Stimulated activated CD8-positive, alpha-beta memory T cell treated with anti-CD3 and anti-CD28 coated beads, Interleukin-4, amount 100 ng/mL, for 4 hours (primary cell): ENCODE measurements around the gene NDRG4.
"Not testable (repeated sequence)": the region's sequence is repeated elsewhere in the genome, so short reads cannot be mapped to it uniquely, and the experiment has no call there.

ENCODE experiments used
- DNase-seq, 2 donors: peaks; one replicate each; pipeline ENCODE4 v3.0.0-alpha.2; 2020; ENCODE audit warnings: low read depth in 2 of 2, low spot score in 1 of 2

NDRG4 gene

DNA sequence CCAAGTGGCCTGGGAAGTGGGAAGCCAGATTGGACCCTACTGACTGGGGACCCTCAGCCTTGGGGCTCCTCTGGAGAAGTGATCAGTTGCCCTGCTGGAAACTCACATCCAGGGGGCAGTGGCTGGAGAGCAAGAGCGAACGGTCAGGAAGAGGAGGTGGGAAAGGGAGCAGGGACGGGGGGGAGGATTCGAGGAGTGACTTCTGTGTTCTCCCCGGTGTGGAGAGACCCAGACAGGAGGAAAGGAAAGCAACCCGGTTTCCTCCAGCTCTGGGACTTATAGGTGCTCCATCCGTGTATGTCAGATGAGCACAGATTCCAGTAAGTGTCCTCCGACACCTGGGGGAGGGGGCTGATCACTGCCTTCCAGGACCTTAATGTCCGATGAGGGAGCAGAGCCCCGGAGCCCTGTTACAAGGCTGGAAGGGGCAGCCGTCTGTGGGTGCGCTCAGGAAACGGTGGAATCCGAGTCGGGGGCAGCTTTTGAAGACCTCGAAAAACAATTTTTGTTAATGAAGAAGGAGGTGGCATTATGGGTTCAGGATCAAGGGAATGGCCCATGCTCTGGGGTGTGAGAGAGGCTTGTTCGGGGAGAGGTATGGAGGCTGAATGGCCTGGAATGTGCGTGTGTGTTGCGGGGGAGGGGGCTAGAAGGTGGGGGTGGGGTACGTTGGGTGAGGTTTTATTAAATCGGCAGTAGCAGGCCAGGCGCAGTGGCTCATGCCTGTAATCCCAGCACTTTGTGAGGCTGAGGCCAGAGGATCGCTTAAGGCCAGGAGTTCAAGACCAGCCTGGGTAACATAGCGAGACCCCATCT, 34.8 kb upstream of the NDRG4 start:
- DNase-seq = no peak

DNA sequence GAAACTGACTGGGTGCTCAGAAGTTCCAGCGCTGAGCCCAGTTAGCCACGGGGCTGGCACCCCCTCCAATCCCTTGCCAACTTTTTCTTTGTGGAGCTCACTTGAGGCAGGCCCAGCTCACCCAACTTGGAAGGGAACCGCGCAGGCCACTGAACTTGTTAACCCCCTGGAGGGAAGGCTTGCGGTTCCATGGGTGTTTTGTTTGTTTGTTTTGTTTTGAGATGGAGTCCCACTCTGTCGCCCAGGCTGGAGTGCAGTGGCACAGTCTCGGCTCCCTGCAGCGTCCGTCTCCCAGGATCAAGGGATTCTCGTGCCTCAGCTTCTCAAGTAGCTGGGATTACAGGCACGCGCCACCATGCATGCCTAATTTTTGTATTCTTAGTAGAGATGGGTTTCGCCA, 34.1 kb upstream of the NDRG4 start:
- no peak for DNase-seq

DNA sequence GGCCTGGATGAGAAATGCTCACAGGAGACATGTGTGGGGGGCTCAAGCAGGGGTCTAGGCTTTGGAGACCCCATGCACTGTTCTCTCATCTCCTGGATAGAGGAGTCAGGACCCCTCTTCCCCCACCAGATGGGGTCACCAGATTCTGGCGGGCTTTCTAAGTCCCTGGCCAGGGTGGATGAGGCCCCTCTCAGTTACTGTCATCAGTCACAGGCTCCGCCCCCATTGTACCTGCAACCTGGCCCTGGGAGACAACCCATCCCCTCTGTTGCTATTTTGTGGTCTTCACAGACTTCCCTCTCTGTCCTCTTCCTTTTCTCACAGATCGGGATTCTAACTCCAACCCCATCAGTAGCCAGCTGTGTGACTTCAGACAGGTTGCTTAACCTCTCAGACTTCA, 33.5 kb upstream of the NDRG4 start:
- no peak for DNase-seq

DNA sequence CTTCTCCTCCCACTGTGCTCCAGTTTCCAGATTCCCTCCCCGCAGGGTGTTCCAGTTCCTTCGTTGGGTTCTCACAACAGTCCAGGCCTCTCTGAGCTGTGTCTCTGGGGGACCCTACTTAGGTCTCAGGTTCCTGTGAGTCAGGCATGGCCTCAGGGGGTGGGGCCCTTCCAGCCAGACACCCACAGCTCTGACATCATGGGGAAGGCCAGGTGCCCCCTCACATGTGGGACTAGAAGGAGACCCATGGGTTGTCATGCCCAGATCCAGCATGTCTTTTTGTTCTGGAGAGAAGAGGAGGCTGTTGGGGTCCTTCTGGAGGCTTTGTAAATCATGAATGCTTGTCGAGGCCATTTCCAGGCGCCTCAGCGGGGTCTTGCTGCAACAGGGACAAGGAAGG, 32.0 kb upstream of the NDRG4 start:
- no peak for DNase-seq

DNA sequence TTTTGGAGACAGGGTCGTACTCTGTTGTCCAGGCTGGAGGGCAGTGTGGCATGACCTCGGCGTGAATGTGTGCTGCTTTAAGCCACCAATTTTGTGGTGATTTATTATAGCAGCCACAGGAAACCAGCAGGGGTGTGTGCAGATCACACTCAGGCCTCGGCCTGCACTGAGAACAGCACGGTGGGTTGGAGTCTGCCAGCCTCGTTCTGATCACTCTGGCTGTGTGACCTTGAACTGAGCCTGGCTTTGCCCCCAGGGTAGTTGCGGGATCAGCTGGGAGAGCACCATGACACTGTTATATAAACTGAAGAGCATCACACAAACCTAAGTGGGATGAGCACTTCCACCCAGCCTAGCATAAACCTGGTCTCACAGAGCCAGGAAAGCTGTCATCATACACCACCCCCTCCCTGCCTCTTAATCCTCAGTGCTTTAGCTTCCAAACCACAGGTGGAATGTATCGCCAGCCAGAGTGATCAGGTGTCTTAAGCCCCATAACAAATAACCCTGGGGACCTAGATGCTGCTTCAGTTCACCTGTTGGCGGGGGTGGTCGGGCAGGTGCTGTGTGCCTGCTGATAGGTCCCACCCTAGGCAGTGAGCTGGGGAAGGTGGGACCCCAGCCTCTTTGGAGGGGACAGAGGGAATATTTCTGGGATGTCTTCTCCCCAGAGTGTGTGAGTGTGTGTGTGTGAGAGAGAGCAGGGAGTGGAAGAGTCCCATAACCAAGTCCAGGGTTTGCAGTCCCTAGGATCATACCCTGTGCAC, 28.6 kb upstream of the NDRG4 start:
- DNase-seq = no peak

DNA sequence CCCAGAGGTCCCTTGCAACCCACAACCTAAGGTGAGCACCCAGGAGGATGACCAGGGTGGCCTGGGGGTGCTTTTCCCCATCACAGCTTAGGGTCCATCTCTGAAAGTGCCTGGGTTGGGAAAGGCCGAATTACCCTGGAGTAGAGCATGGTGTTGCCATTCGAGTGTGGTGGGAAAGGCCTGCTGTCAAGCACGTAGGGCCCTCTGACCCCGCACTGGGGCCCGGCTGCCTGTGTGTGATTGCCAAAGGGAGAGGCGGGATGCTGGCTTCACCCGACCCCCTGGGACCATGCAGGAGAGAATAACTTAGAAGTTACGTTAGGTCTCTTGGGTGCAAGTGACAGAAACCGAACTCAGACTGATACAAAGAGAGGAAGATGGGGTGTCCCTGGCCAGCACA, 27.7 kb upstream of the NDRG4 start:
- no peak for DNase-seq

DNA sequence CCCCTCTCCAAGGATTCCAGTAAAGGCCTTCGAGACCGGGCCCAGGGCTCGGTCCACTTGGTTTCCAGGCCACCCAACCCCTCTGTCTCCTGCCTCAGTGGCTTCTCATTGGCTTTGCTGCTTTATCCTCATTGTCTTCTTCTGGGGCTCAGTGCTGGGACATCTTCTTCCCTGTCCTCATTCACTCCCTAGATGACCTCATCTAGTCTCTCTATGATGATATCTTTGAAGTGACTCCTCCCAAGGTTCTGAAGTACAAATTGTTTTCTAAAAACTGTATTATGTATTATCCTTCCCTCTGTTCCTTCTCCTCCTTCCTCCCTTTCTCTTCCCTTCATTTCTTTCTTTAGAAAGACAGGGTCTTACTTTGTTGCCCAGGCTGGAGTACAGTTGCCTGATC, 27.1 kb upstream of the NDRG4 start:
- no peak for DNase-seq

DNA sequence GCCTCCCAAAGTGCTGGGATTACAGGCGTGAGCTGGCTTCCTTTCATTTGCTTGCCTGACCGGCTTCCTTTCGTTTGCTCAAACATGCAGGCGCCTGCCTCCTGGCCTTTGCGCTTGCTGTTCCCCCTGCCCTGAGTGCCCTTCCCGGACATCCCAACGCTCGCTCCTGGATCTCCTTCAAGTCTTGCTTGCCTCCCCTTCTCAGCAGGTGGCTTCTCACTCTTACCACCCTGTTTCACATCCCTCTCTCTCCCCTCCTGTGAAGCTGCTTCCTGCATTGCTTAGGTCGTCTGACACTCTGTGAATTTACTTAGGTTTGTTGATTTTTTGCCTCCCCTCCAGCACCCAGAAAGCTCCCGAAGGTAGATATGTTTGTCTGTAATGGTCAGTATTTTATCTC, 25.6 kb upstream of the NDRG4 start:
- DNase-seq = no peak

DNA sequence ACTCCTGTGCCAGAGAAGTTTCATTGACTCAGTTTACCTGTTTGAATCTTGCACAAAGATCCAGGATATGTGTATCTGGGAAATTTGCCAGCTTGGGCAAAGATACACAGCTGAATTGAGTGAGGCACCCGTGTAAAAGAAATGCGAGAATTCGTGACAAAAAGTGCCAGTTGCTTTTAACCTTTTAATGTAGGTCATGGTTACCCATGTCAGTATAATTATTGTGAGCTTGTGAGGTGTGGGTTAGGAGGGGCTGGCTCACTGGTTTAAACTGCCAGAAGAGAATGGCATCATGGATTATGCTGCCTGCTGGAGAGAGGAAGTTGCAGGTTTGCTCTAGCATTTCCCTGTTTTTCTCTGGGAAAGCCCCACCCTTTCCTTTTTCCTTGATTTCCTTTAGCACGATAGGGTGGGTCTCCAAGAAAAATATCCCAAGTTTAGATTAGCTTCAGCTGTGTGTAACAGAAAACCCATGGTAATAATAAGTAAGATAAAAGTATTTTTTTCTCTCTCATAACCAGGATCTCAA, 24.8 kb upstream of the NDRG4 start:
- DNase-seq = no peak

DNA sequence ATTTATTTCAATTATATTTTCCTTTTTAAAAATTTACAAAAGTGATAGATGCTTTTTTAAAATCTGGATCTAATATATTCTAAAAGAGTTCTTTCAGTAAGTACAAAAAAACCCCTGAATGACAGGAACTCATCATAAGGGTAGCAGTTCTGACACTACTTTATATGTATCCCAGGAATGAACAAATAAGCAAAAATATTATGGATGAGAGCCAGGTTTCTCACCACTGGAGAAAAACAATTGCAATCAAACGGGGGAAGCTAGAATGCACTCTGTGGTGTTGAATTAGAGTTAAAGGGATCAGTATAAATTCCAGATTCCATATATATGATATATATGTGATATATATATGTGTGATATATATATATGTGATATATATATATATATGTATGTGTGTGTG, 23.2 kb upstream of the NDRG4 start:
- no peak for DNase-seq

DNA sequence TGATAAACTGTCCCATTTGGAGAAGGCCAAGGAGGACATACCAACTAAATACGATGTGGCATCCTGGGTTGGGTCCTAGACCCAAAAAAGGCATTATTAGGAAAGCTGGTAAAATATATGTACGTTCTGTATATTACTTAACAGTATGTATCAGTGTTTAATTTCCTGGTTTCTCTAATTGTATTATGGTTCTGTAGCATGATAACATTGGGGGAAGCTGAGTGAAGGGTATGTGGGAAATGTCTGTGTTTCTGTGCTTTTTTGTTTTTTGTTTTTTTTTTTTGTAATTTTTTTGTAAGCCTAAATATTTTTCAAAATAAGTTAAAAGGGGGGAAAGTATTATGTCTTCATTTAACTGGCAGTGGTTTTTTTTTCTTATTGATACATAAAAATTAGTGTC, 21.5 kb upstream of the NDRG4 start:
- DNase-seq = no peak

DNA sequence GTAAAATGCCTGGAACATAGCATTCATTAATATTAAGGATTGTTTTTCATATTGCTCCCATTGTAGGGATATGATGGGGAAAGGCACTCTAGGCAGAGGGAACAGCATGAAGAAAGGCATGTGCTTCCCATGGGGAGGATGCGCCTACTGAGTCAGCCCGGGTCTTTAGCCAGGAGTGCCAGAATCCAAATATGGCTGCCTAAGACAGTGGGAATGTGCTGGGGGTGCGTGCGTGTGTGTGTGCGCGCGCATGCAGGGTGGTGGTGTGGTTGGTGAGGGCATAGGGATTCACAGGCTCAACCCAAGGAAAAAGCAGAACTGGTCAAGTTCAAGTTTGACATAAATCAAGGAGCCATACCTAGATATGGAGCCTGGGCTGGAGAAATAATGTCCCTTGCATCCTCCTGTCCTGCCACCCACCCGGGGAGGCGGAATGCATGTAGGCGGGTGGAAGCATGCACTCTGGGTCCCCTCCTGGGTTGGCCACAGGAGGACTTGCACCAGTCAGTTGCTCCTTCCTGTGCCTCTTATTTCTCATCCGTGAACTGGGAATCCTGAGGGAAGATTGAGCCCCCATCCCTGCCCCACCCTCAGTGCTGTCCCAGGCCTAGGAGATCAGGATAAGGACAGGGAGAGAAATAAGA, 18.6 kb upstream of the NDRG4 start:
- no peak for DNase-seq

DNA sequence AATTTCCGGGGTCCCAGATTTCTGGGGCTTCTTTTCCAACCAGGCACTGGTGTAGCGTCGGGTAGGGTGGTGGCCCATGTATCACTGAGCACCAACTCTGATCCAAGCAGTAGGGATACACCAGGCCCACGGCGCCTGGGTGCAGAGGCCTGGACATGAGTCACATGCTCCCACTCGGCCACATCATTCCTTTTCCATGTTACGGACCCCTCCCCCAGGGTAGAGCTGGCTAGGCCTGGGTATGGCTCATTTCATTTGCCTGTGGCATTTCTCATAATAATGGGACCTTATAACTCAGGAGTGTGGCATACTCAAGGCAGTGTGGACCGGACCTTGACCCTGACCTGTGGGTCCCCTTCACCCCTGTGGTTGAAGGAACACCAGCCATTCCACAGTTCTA, 18.0 kb upstream of the NDRG4 start:
- no peak for DNase-seq

DNA sequence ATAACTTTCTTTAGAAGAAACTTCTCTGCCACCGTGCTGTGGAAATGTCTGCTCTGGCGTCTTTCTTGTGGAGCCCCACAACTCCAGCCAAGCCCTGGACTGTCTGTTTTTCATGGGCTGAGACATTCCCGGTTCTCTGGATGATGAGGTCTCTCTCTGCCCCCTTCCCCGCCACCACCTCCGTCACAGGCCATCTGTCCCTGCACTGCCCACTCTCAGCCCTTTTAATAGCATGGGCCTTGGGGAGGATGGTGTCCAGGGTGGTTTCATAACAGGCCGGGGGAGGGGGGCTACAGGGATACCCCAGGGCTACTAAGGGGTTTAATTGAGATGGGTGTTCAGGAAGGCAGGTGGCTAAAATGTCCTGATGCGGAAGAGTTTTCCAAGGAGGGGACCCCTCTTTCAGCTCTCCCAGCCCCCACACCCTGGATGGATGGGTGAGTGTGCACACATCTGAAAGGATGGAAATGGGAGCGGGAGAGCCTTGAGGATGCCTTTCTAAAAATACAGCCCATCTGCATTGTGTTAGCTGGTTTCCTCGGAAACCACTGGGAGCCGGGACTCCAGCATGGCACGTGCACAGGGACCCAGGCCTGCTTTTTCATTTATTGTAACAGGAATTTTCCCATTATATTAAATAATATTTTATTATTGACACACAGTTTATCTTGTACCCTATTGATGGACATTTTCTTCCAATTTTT, 14.6 kb upstream of the NDRG4 start:
- no peak for DNase-seq

DNA sequence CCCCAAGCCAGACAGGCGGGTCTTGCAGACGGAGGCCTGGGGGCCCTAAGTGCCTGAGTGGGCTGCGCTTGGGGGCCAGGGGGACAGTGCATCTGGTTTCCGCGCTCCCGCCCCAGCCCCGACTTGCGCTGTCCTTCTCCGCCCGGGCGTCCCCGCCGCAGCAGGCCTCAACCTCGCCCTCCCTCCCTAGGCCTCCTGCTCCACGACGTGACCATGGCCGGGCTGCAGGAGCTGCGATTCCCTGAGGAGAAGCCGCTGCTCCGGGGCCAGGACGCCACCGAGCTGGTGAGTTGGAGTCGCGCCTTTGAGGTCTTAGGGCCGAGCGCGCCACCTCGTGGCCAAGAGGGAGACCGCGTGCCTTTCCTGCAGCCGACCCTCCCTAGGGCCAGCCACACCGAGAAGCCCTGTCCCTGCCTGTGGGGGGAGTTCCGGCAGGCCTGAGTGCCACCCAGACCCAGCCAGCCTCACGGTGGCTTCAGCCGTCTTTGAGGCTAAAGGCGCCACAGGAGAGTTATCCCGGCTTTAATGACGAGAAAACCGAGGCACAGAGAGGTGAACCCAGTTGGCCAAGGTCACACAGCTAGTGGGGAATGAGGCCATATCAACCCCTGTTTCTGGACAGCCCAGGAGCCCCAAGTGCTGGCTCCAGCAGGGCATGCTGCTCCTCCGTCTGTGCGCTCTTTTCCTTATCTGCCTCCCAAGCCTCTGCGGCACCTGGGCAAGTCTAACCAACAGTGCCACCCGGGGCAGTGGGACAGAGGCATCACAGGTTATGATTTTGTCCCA, 12.2 kb upstream of the NDRG4 start:
- peak; percentile 34 to 48 for DNase-seq

DNA sequence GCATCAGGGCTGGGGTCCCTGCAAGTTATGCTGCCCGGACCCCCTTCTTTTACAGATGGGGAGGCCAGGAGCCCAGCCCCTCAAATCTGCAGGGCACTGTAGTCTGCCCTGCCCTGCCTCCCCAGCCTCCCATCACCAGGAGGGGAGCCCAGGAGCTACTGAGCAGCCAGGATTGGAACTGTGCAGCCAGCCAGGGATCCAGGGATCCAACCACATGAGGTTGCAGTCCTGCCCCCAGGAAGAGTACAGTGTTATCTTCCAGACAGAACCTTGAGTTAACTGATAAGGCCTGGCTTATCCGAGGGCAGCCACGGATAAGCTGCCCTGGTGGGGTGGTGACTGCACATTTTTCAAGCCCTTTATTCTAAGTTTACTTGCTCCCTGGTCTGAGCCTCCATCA, 11.4 kb upstream of the NDRG4 start:
- DNase-seq = no peak

DNA sequence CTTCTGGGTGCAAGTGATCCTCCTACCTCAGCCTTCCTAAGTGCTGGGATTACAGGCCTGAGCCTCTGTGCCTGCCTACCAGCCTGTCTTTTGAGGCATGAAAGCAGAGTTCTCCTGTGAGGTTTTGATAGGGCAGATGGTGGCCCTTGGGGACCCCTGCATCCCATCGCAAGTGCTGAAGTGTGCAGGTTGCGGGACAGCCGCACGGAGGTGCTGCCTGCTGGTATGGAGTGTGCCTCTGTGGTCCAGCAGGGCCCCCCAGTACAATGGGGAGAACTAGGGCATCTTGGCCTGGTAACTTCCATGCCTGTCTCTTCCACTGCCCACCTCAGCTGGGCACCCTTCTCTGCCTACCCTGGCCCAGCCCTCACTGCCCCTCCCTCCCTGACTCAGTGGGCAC, 9.9 kb upstream of the NDRG4 start:
- no peak for DNase-seq

DNA sequence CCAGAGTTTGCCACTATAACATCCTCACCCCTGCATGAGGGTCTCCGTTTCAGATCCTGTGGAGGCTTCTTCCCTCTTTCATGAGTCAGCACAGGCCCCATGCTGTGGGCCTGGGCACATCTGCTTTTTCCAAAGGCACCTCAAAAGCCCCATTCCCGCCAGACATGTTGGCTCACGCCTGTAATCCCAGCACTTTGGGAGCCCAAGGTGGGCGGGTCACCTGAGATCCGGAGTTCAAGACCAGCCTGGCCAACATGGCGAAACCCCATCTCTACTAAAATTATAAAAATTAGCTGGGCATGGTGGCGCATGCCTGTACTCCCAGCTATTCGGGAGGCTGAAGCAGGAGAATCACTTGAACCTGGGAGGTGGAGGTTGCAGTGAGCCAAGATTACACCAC, 9.4 kb upstream of the NDRG4 start:
- DNase-seq = not testable (repeated sequence)

DNA sequence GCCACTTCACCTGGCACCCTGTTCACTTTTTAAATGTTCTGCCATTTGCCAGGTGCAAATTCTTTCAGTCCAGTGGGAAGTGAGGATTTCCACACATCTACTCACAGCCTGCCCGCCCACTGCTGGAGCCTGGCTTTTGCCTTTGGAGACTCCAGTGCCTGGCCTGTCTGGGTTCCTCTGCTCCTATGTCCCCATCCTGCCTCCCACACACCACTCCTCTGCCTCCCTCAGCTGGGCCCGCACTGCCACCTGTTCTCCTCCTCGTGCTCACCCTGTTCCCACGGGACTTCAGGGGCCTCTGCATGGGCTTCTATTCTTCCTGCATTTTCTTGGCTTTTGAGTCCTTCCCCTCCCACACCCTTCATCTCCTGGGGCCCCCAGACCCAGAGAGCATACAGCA, 7.9 kb upstream of the NDRG4 start:
- no peak for DNase-seq

DNA sequence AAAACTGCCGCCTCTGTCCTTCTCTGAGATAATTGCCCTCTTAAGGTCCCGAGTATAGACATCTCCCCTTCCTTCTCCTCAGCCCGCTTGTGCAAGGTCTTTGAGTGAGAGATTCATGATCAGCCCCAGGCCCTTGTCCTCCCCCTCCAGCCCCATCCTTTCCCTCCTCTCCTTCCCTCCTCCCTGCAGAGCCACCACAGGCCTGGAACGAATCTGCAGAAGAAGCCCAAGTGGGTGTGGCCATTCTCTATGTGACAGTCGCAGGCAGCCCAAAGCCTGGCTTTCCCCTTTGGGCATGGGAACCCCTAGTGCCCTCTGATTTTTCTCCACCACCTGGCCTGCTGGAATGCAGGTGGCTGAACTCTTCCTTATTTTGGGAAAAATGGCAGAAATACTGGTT, 7.2 kb upstream of the NDRG4 start:
- no peak for DNase-seq
